ENCODE results near the gene TRPV2. TPM values are rescaled to one million over a fixed set of nuclear protein-coding genes. Genes with fewer than 3 reads are reported as not detected.
A peak's percentile ranks its signal among the peaks of the same experiment; 100 is the strongest.

The TRPV2 gene
- total and polyA plus RNA-seq, 2 of the 4 experiments (the other 2 are of a cell fraction) = 30.8 to 32.8 TPM

DNA sequence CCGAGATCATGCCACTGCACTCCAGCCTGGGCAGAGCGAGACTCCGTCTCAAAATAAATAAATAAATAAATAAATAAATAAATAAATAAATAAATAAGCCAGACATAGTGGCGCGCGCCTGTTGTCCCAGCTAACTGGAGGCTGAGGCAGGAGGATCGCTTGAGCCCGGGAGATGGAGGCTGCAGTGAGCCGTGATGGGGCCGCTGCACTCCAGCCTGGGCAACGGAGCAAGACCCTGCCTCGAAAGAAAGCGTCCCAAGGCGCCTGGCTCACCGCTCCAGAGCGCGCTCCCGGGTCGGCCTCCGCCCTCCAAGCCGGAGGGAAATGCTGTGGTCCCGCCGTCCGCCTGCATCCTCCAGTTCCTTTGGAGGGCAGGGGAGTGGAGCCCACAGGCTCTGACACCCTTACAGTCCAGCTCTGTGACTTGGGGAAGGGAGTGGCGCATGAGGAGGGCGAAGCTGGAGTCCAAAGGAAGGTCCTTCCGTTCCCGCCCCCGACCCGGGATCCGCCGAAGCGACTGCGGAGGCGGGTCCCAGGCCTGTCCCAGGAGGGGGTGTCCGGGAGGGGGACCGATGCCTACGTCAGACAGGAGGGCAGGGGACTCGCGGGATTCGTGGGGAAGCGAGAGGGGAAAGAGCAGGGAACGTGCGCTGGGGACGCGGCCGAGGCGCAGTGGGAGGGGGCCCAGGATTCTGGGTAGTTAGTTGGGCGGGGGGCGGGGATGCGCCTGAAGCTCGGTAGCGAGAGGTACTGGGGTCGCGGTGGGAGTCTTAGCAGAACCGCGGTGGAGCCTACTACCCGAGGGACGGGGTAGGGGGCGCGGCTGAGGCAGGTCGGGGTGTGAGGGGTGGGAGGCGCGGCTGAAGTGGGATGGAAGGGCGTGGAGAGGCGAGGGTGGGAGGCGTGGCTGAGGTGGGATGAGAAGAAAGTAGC is 8.4 kb upstream of the TRPV2 start:
- no TSS peak for BruUV-seq (replicated peaks)
- H3K56ac ChIP-seq (ENCODE audit: extremely low read depth, insufficient read depth, low read length) = no peak overlapping the region
- peak overlapping the region; percentile 91 for H2BK120ac ChIP-seq (ENCODE audit: low read depth, low read length)
- H3K14ac ChIP-seq (replicated peaks; ENCODE audit: low read depth, low read length) = peak overlapping the region; percentile 84
- intact Hi-C loops (cut with micrococcal nuclease) = no loop called here
- H4K8ac ChIP-seq (ENCODE audit: low read depth in 2 of 2, low read length in 2 of 2) = peak overlapping the region; percentile 40 to 95; a peak in 3 of 4 replicates
- H2BK20ac ChIP-seq (ENCODE audit: low read depth, low read length) = no peak overlapping the region; the same call in 1 of the 2 replicates
- peak; percentile 45 for ATAC-seq (ENCODE audit: low read depth)
- ChIA-PET CTCF (no interaction called here), POLR2A (ENCODE audit: unreplicated experiment) (interaction anchor here (0.5 kb wide), 1 partner anchor 35 kb away, joined by 3 read pairs; no protein-coding TSS in a partner anchor)
- peak overlapping the region; percentile 89 for H3K4ac ChIP-seq (ENCODE audit: low read depth, low read length)
- peak overlapping the region; percentile 51 for H3K9ac ChIP-seq (ENCODE audit: low read depth, low read length)
- H2AK5ac ChIP-seq (ENCODE audit: low read depth, low read length) = 0 out of 2 replicates have a peak overlapping the region, but pooled peaks have one; percentile 1
- peak overlapping the region; percentile 87 for H3K4me2 ChIP-seq (ENCODE audit: low read depth, low read length)
- peak overlapping the region; percentile 34 for H3K18ac ChIP-seq (ENCODE audit: low read depth, low read length)
- no peaks in the 10 kb centered on the region for H3K9me1 ChIP-seq (ENCODE audit: insufficient read depth, low read length)
- dilution Hi-C loops (cut with HindIII; ENCODE audit: low sequenced_read_pairs, unreplicated experiment) = no loop called here
- H3K9me3 ChIP-seq (ENCODE audit: control insufficient read depth, insufficient read depth, low read length) = no peaks in the 10 kb centered on the region
- in situ Hi-C loops (cut with MboI; ENCODE audit: low sequenced_read_pairs) = no loop called here
- H3K79me1 ChIP-seq (ENCODE audit: low read depth in 1 of 2, low read length in 2 of 2) = no peaks in the 10 kb centered on the region
- H3K23ac ChIP-seq (ENCODE audit: low read depth, low read length) = peak overlapping the region; percentile 94; the same call in 1 of the 2 replicates
- no peak for DNase-seq
- peak overlapping the region; percentile 43 for H3K4me3 ChIP-seq (ENCODE audit: insufficient read depth, low read depth, low read length)
- peak overlapping the region; percentile 26; the same call in 1 of the 3 replicates for H2BK15ac ChIP-seq (ENCODE audit: low read depth, low read length)
- H3K27ac ChIP-seq (ENCODE audit: insufficient read depth, low read length) = no peak overlapping the region; the same call in 1 of the 2 replicates
- TF ChIP-seq RFX5 (IDR thresholded peaks at IDR 0.05; ENCODE audit: low read depth, low read length) = no peak
- TF ChIP-seq NFE2L2 (IDR thresholded peaks at IDR 0.05; ENCODE audit: low read depth, low read length) = no peak
- no peak for TF ChIP-seq SMC3 (IDR thresholded peaks at IDR 0.05; ENCODE audit: low read depth, low read length)
- 0 out of 2 replicates have a peak, but pooled peaks have one; percentile 18 for TF ChIP-seq MAZ (IDR thresholded peaks at IDR 0.05; ENCODE audit: borderline replicate concordance, low read depth, low read length)
- TF ChIP-seq CHD1 (IDR thresholded peaks at IDR 0.05; ENCODE audit: low read depth, low read length) = no peak
- TF ChIP-seq USF2 (IDR thresholded peaks at IDR 0.05; ENCODE audit: low read depth, low read length) = no peak
- H3K36me3 ChIP-seq (ENCODE audit: control insufficient read depth, insufficient read depth, low read length) = no peaks in the 10 kb centered on the region
- 15% methylated on average over 23 of the region's 67 CpGs; no CpG with 5 or more reads in 1 of the 2 experiments for WGBS, 2 experiments (ENCODE audit: extremely low coverage in 2 of 2, insufficient read length in 1 of 2)
- peak overlapping the region; percentile 84 for H4K5ac ChIP-seq (ENCODE audit: low read depth, low read length)
- H3K27me3 ChIP-seq (ENCODE audit: control insufficient read depth, insufficient read depth, low read length) = no peaks in the 10 kb centered on the region
- peak overlapping the region; percentile 97 for H2AFZ ChIP-seq (replicated peaks; ENCODE audit: low read length, poor library complexity)
- H4K91ac ChIP-seq (ENCODE audit: insufficient read depth, low read depth, low read length) = peak overlapping the region; percentile 90
- H2BK5ac ChIP-seq (ENCODE audit: low read depth, low read length, poor library complexity, severe bottlenecking) = no peak overlapping the region
- peaks cover 2% of the 10 kb centered on the region for H3K4me1 ChIP-seq (ENCODE audit: control insufficient read depth, insufficient read depth, low read length)
- H4K20me1 ChIP-seq (ENCODE audit: insufficient read depth, low read length) = no peaks in the 10 kb centered on the region
- H2AK9ac ChIP-seq (replicated peaks; ENCODE audit: low read depth, low read length, poor library complexity) = peak overlapping the region; percentile 94

All from IMR-90 (cell line).